Measurements from ENCODE around the gene COX19. TPM values are rescaled to one million over a fixed set of nuclear protein-coding genes. Genes with fewer than 3 reads are reported as not detected.

COX19 gene
- total RNA-seq, 1 experiment from 2014 or later: 12.3 TPM

DNA sequence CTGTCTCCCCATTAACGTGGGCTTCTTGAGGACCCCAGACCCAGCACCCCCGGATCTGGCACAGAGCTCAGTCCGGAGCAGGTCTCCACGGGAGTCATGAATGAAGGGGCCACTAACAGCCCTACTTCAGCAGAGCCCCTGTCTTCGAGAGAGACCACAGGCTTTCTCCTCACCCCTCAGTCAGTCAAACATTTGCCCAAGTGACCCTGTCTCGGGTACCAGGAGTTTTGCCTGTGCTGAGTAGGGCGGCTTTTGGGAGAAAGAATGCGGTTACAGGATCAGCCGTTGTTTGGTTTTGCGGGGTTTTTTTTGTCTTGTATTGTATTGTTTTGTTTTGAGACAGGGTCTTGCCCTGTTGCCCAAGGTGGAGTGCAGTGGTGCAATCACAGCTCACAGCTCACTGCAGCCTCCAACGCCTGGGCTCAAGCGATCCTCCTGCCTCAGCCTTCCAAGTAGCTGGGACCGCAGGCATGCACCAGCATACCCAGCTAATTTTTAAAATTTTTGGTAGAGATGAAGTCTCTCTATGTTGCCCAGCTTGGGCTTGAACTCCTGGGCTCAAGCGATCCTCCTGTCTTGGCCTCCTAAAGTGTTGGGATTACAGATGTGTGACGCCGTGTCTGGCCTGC lies 37.4 kb downstream of the COX19 start:
- Histone ChIP-seq H3T11ph (ENCODE audit: low read length) (no peak overlapping the region), H3K9ac (ENCODE audit: extremely low read depth, insufficient read length, low read length) (no peak overlapping the region), H2BK12ac (ENCODE audit: insufficient read length, low read depth, low read length) (no peak overlapping the region), H3K18ac (ENCODE audit: insufficient read length, low read depth, low read length) (no peak overlapping the region), H3K79me1 (ENCODE audit: insufficient read depth, low read depth, low read length, poor library complexity, severe bottlenecking) (no peaks in the 10 kb centered on the region), H2AK5ac (ENCODE audit: insufficient read length, low read length) (no peak overlapping the region), H2BK15ac (ENCODE audit: low read depth, low read length) (no peak overlapping the region), H3K56ac (ENCODE audit: insufficient read length, low read depth, low read length) (no peak overlapping the region), H3K23ac (ENCODE audit: insufficient read length, low read depth, low read length) (no peak overlapping the region), H4K8ac (replicated peaks; ENCODE audit: insufficient read length, low read depth, low read length) (no peak overlapping the region), H2BK20ac (ENCODE audit: low read depth, low read length, poor library complexity, severe bottlenecking) (no peak overlapping the region), H3K79me2 (ENCODE audit: insufficient read depth, low read length) (no peaks in the 10 kb centered on the region), H3K27me3 (ENCODE audit: insufficient read depth, low read length) (no peaks in the 10 kb centered on the region), H3K4me1 (ENCODE audit: insufficient read depth, low read length) (no peaks in the 10 kb centered on the region), H3K23me2 (ENCODE audit: insufficient read length, low read depth, low read length, poor library complexity, severe bottlenecking) (no peaks in the 10 kb centered on the region), H3K4ac (ENCODE audit: low read depth, low read length) (no peak overlapping the region), H4K91ac (ENCODE audit: insufficient read length, low read depth, low read length) (no peak overlapping the region), H4K5ac (ENCODE audit: insufficient read length, low read depth, low read length) (no peak overlapping the region), H3K4me2 (ENCODE audit: insufficient read depth, insufficient read length, low read length) (no peak overlapping the region), H3K14ac (ENCODE audit: insufficient read depth, low read length) (no peak overlapping the region), H2BK5ac (ENCODE audit: insufficient read length, low read length) (no peak overlapping the region), H4K20me1 (ENCODE audit: control insufficient read depth, insufficient read depth, insufficient read length) (no peaks in the 10 kb centered on the region), H2BK120ac (ENCODE audit: low read depth, low read length, poor library complexity, severe bottlenecking) (no peak overlapping the region), H3K9me3 (ENCODE audit: control insufficient read depth, low read depth, low read length) (no peaks in the 10 kb centered on the region), H3K27ac (ENCODE audit: insufficient read length, low read depth, low read length) (no peak overlapping the region), H2AFZ (ENCODE audit: low read length) (no peak overlapping the region)
- DNase-seq: no peak
- Mint-ChIP-seq H3K27me3 (ENCODE audit: low read depth) (peaks cover 12% of the 10 kb centered on the region), H3K27ac (0 out of 7 replicates have a peak overlapping the region, but pooled peaks of 1 of the 3 experiments have one; percentile 55), H3K36me3 (ENCODE audit: insufficient read depth in 1 of 3, low read depth in 3 of 3) (no peaks in the 10 kb centered on the region; a peak in 2 of 7 replicates), H3K9me3 (peaks cover 3 to 4% of the 10 kb centered on the region in 2 experiments; a peak in 3 of 5 replicates), H3K4me1 (peaks cover 4 to 5% of the 10 kb centered on the region in 2 experiments; a peak in 2 of 4 replicates), H3K4me3 (no peak overlapping the region)
- no CpG with 5 or more reads among the region's 16 CpGs for WGBS (ENCODE audit: extremely low coverage, insufficient read length, low lambda C conversion rate)
- no peak for TF ChIP-seq CTCF (conservative IDR thresholded peaks at IDR 0.05)

All from H9 (cell line).